Epithelial cell of prostate (primary cell): ENCODE results near the gene THAP12.

Experiments
- DNase-seq: peaks from one replicate; pipeline ENCODE4 v3.0.0-alpha.2; 2011; ENCODE audit warnings: low read depth, low spot score
- H3K27ac ChIP-seq: fragments of 450-650 bp; 2 replicates; pipeline ENCODE4 v1.5.1; 2017; ENCODE audit warnings: mild to moderate bottlenecking

Gene THAP12

DNA sequence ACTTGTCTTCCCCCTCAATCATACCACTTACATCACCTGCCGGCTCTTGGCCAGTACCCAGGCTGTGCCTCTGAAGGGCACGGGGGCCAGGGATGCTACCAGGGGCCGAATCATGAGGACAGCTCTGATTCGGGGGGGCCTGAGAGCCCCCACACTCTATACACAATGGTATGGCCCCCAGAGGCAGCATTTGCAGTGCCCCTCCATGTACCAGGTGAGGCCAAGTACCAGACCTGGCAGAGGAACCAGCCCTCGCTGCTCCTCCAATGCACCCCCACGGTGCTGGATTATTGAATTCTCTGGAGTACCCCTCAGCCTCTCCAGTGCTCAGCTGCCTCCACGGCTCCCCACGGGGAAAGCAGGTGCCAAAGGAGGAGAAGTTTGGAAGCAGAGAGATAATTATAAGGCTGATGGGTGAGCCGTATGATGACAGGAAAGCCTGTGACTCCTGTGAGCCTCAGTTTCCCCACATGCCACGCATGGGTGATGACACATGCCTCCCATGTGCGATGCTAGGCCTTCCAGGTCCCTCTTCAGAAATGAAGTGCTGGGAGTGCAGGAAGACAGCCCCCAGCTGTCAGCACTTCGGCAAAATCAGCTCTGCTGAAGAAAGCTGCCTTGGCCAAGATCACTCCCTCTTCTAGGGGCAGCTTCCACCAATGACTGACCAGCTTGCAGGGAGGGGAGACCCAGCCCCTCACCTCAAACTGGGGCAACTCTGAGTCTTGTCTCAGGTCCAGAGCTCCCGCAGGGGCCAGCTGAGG, 69.9 kb downstream of the THAP12 start:
- no peak for DNase-seq

DNA sequence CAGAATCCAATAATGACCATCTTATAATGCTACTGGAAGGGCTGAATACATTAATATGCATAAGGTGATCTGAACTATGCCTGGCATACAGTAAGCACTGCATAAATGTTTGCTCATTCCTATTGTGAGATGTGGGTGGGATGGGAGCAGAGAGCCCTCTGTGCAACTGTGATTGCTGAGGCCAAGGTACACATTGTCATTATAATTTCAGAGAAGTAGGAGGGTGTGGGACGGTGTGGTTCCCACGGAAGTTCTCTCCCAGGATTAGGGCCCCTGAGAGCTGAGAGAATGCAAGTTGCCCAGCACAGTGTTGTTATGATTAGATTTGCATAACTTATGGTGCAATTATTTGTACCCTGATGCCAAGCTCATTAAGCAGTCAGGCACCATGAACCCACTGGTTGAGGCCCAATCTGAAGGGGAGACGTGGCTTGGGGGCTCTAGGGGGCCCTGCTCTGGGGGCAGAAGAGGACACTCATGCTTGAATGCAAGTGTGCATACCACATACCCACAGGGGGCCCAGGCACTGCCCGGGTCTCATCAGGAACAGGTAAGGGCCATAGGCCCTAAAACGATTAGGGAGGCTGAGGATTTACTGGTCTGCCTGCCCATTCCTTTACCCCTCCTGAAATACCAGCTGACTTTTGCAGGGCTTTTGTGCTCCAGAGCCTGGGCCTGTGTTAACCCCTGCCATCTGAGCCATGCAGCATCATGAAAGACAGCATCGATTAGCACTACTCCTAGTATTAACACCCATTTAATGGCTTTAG, 72.8 kb downstream of the THAP12 start:
- DNase-seq = no peak
- H3K27ac ChIP-seq = no peak overlapping the region

More for the DNA sequence above, 69.9 kb downstream of the THAP12 start:
- no peak overlapping the region for H3K27ac ChIP-seq

DNA sequence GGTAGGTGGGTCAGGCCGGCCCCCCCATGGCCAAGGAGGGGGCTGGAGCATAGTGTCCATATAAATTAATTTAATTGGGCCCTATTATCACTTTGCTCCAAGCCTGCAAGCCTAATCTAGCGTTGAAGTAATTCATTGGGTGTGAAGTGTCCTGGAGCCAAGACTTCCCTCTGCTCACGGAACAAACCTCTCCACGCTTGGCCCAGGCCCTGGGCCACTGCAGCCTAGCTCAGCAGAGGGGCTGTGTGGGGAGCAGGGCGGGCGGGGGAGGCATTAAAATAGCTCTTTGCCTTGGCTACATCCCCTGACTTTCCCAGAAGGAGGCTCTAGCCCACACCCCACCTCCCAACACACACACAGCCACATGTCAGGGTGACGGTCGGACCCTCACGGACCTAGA, 73.5 kb downstream of the THAP12 start:
- no peak for DNase-seq
- no peak overlapping the region for H3K27ac ChIP-seq

DNA sequence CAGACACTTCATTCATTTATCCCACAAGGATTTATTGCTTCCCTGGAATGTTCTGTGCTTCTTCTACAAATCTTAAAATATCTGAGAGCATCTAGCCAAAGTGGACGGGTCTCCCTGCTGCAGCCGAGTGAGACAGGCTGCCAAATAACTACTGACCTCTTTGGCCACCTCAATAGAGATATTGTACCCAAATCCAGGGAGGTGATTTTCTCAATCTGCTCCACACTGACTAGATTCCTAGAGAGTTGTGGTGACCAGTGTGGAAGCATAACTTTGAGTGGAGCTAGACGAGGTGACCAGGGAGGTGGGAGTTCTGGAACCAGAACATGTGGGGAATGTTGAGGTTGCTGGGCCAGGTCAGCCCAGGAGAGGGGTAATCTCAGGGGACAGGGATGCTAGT, 77.5 kb downstream of the THAP12 start:
- no peak overlapping the region for H3K27ac ChIP-seq
- no peak for DNase-seq

DNA sequence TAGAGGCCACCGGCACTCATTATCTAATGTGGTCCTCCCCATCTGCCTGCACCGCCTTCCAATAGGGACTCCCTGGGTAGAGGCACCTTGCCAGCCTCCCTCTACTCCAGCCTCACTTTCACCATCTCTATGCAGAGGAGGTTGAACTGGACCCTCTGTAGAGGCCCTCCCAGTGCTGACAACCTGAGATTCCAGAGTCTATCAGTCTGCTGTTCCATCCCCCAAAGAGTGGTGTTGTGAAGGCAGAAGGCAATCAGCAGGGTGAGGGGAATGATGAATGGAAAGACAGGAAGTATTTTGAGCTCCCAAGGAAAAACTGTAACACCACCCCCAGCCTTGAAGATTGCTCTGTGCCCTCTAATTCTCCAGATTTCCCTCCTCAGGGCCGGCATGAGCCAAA, 77.9 kb downstream of the THAP12 start:
- no peak for DNase-seq
- no peak overlapping the region for H3K27ac ChIP-seq
